Activated B cell treated with CpG ODN at 0.5 μM for 24 hours (primary cell): ENCODE results near the gene MICU1. TPM values are rescaled to one million over a fixed set of nuclear protein-coding genes. Genes with fewer than 3 reads are reported as not detected.

ENCODE experiments used
- ATAC-seq: fragments of 200-7000 bp; cut with Tn5 transposase; one replicate; pipeline ENCODE4 v1.10.0; 2021; ENCODE audit warnings: low read depth, mild to moderate bottlenecking, moderate library complexity
- CTCF ChIA-PET: fragments of 350-600 bp; sonication (Branson Sonifier 250); formaldehyde crosslinking; loops from one replicate; lab custom pipeline; 2021; ENCODE audit warnings: antibody characterized with exemption; lab: Charles Lee
- POLR2A ChIA-PET: fragments of 350-600 bp; sonication (Branson Sonifier 250); formaldehyde crosslinking; loops from one replicate; lab custom pipeline; 2021; ENCODE audit warnings: antibody characterized with exemption; lab: Charles Lee
- DNase-seq: peaks from one replicate; pipeline ENCODE4 v3.0.0; 2022
- H3K27ac Mint-ChIP-seq: one replicate; pipeline ENCODE4 v1.8.0; 2020; ENCODE audit warnings: mixed read lengths
- H3K27me3 Mint-ChIP-seq: one replicate; pipeline ENCODE4 v1.8.0; 2021; ENCODE audit warnings: mixed read lengths
- H3K36me3 Mint-ChIP-seq: one replicate; pipeline ENCODE4 v1.8.0; 2021; ENCODE audit warnings: low read depth, mixed read lengths
- H3K4me1 Mint-ChIP-seq: one replicate; pipeline ENCODE4 v1.8.0; 2021; ENCODE audit warnings: mixed read lengths
- H3K4me3 Mint-ChIP-seq: one replicate; pipeline ENCODE4 v1.8.0; 2020; ENCODE audit warnings: mild to moderate bottlenecking, mixed read lengths
- H3K9me3 Mint-ChIP-seq: one replicate; pipeline ENCODE4 v1.8.0; 2020; ENCODE audit warnings: mixed read lengths
- intact Hi-C: fragments of 100-400 bp; cut with micrococcal nuclease; formaldehyde crosslinking; loops from one replicate; pipeline ENCODE4 v1.15.1; 2024
- total RNA-seq: library from RNA; stranded (reverse); gene quantifications from 2 replicates; pipeline ENCODE4 v1.2.3, GENCODE V29; 2022
- TF ChIP-seq, protein P1 (sequence below): fragments of 200-600 bp; IDR thresholded peaks from one replicate; pipeline ENCODE4 v1.8.0; 2022; ENCODE audit warnings: antibody characterized with exemption, mild to moderate bottlenecking

Gene MICU1
- total RNA-seq, 1 donor from 2014 or later: 27.4 TPM

DNA sequence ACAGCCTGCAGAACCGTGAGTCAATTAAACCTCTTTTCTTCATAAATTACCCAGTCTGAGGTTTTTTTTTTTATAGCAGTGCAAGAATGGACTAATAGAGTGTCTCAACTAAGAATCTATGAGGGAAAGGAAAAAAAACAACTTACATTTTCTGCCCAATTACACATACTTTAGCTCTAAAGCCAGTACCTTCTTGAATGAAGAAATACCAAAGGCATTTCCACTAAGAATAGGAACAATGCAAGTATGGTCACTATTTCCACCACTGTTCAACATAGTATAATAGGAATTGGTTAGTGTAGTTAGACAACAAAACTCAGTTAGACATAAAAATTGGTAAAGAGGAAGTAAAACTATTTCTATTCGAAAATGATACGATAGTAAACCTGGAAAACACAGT is 37.6 kb downstream of the MICU1 start:
- ChIA-PET POLR2A (no interaction called here), CTCF (no interaction called here)
- Mint-ChIP-seq H3K27ac (no peak overlapping the region), H3K9me3 (peaks cover 8% of the 10 kb centered on the region), H3K4me3 (no peak overlapping the region), H3K36me3 (peaks cover 10% of the 10 kb centered on the region), H3K27me3 (no peaks in the 10 kb centered on the region), H3K4me1 (peaks cover 20% of the 10 kb centered on the region)
- intact Hi-C loops: no loop called here
- ATAC-seq: no peak
- DNase-seq: no peak
- TF ChIP-seq, protein P1, sequence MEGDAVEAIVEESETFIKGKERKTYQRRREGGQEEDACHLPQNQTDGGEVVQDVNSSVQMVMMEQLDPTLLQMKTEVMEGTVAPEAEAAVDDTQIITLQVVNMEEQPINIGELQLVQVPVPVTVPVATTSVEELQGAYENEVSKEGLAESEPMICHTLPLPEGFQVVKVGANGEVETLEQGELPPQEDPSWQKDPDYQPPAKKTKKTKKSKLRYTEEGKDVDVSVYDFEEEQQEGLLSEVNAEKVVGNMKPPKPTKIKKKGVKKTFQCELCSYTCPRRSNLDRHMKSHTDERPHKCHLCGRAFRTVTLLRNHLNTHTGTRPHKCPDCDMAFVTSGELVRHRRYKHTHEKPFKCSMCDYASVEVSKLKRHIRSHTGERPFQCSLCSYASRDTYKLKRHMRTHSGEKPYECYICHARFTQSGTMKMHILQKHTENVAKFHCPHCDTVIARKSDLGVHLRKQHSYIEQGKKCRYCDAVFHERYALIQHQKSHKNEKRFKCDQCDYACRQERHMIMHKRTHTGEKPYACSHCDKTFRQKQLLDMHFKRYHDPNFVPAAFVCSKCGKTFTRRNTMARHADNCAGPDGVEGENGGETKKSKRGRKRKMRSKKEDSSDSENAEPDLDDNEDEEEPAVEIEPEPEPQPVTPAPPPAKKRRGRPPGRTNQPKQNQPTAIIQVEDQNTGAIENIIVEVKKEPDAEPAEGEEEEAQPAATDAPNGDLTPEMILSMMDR: no peak

DNA sequence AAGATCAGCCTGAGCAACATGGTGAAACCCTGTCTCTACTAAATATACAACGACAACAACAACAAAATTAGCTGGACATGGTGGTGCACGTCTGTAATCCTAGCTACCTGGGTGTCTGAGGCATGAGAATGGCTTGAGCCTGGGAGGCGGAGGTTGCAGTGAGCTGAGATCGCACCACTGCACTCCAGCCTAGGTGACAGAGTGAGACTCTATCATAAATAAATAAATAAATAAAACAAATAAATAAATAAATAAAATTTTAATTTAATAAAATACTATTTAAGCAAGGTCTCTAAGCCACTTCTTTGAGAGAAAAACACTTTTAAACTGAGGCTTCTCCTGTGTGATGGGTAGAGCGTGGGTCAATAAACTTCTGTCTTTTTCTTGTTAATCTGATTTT is 38.3 kb downstream of the MICU1 start:
- Mint-ChIP-seq H3K27ac (no peak overlapping the region), H3K4me1 (peaks cover 20% of the 10 kb centered on the region), H3K36me3 (peaks cover 15% of the 10 kb centered on the region), H3K4me3 (no peak overlapping the region), H3K27me3 (no peaks in the 10 kb centered on the region), H3K9me3 (peaks cover 8% of the 10 kb centered on the region)
- ATAC-seq: no peak
- TF ChIP-seq, protein P1: no peak
- intact Hi-C loops: no loop called here
- ChIA-PET CTCF (no interaction called here), POLR2A (no interaction called here)
- no peak for DNase-seq

DNA sequence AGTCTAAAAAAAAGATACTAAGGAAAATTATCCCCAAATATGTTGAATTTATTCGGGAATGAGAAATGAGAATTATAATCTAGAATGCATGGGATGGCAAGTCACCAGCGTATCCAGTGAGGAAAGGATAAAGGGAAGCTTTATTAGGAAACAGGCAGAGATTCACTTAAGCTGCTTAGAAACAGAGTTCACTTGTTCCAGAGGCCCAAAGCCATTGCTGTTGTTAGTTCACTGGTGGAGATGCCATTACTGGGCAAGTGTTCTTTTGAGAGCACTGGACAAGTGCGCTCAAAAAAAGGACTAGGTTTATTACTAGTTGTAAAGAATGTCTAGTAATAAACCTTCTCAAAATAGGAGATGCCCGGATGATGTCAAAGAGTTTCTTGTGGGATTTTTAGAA is 51.2 kb downstream of the MICU1 start:
- Mint-ChIP-seq H3K36me3 (no peaks in the 10 kb centered on the region), H3K27me3 (no peaks in the 10 kb centered on the region), H3K4me3 (no peak overlapping the region), H3K27ac (no peak overlapping the region), H3K4me1 (no peaks in the 10 kb centered on the region), H3K9me3 (no peaks in the 10 kb centered on the region)
- TF ChIP-seq, protein P1: no peak
- CTCF ChIA-PET: no interaction called here
- no peak for ATAC-seq
- DNase-seq: no peak
- intact Hi-C loops: no loop called here
- POLR2A ChIA-PET: no interaction called here

DNA sequence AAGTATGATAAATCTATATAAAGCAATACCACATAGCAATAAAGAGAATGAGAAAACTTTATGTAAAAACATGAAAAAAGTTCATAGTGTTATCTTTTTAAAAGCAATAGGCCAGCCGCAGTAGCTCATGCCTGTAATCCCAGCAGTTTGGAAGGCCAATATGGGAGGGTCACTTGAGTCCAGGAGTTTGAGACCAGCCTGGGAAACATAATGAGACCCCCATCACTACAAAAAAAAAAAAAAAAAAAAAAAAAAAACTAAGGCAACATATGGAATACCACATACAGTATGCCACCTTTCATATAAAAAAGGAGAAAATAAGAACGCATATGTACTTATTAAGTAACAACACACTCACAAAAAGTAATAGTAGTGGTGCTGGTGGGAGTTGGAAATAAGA is 52.8 kb downstream of the MICU1 start:
- Mint-ChIP-seq H3K27ac (no peak overlapping the region), H3K36me3 (no peaks in the 10 kb centered on the region), H3K9me3 (no peaks in the 10 kb centered on the region), H3K4me1 (no peaks in the 10 kb centered on the region), H3K27me3 (no peaks in the 10 kb centered on the region), H3K4me3 (no peak overlapping the region)
- DNase-seq (no peak), ATAC-seq (no peak)
- ChIA-PET POLR2A (no interaction called here), CTCF (no interaction called here)
- intact Hi-C loops: no loop called here
- TF ChIP-seq, protein P1: no peak

DNA sequence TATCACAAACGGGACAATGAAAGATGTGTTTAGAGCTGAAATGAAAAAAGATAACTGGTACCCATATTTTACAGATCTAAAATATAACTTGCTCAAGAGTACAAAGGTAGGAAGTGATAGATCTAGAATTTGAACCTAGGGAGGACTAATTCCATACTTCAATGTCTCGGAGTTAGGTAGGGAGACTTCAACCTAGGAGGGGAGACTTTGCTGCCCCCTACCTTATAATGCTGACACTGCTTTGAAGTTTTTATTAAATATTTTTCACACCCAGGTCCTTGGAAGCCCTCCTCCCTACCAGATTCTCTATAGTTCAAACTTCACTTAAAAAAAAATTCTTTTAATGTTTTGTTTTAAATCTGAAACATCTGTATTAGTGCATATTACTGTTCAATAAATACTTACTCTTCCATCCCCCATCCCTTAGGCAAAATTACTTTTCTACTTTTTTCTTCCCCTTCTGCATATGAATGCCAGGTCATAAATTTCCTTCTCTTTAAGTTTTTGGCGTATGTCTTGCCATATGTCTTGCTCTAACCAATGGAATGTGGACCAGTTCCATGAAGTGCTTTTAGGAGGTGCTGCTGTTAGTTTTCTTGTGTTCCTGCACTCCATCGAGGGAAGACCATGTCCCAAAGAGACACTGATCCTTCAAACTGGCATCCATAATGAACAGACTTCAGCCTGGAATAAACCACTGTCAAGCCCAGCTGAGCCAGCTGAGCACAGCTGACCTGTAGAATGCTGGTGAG is 57.8 kb downstream of the MICU1 start:
- H3K27ac Mint-ChIP-seq: no peak overlapping the region
- H3K36me3 Mint-ChIP-seq: peaks cover 17% of the 10 kb centered on the region
- intact Hi-C loops: loop anchor here (1.0 to 10.0 kb wide), 2 partner anchors 204 to 267 kb away; no protein-coding TSS in a partner anchor
- no peak overlapping the region for H3K4me3 Mint-ChIP-seq
- H3K9me3 Mint-ChIP-seq: no peaks in the 10 kb centered on the region
- ChIA-PET CTCF (interaction anchor here (1.2 kb wide), 1 partner anchor 56 kb away, joined by 3 read pairs; no protein-coding TSS in a partner anchor), POLR2A (interaction anchor here (0.7 kb wide), 1 partner anchor 14 kb away, joined by 3 read pairs; no protein-coding TSS in a partner anchor)
- H3K4me1 Mint-ChIP-seq: peaks cover 11% of the 10 kb centered on the region
- ATAC-seq (no peak), DNase-seq (no peak)
- H3K27me3 Mint-ChIP-seq: no peaks in the 10 kb centered on the region
- TF ChIP-seq, protein P1: no peak
